Type B pancreatic cell (in vitro differentiated cells): ENCODE data around the gene FAM204A. TPM values are rescaled to one million over a fixed set of nuclear protein-coding genes. Genes with fewer than 3 reads are reported as not detected.

Experiments
- DNase-seq: peaks from one replicate; pipeline ENCODE4 v3.0.0; 2021; ENCODE audit warnings: mixed read lengths; ENCODE audit not compliant: unreplicated experiment; ENCODE audit errors: extremely low spot score
- H3K27ac Mint-ChIP-seq: 2 replicates; pipeline ENCODE4 v1.8.0; 2021; ENCODE audit warnings: mild to moderate bottlenecking, mixed read lengths
- H3K27me3 Mint-ChIP-seq: 2 replicates; pipeline ENCODE4 v1.8.0; 2021; ENCODE audit warnings: mixed read lengths
- H3K36me3 Mint-ChIP-seq: 2 replicates; pipeline ENCODE4 v1.8.0; 2021; ENCODE audit warnings: mixed read lengths
- H3K4me1 Mint-ChIP-seq: one replicate; pipeline ENCODE4 v1.8.0; 2021; ENCODE audit warnings: mixed read lengths; ENCODE audit not compliant: unreplicated experiment
- H3K4me3 Mint-ChIP-seq: 2 replicates; pipeline ENCODE4 v1.8.0; 2021; ENCODE audit warnings: mild to moderate bottlenecking, mixed read lengths
- H3K9me3 Mint-ChIP-seq: 2 replicates; pipeline ENCODE4 v1.8.0; 2021; ENCODE audit warnings: mixed read lengths
- CTCF ChIP-seq: fragments of 200-600 bp; sonication (generic); conservative IDR thresholded peaks from 2 replicates; pipeline ENCODE4 v1.5.0; 2021; ENCODE audit warnings: antibody characterized with exemption, mild to moderate bottlenecking
- total RNA-seq: library from RNA; stranded (reverse); gene quantifications from 2 replicates; pipeline ENCODE4 v1.2.1, GENCODE V29; 2021; ENCODE audit warnings: low replicate concordance

The FAM204A gene
- total RNA-seq, 1 donor from 2014 or later = 58.0 TPM

GRCh38 chr10:118276204-118276603 is 65.9 kb downstream of the FAM204A start:
- Mint-ChIP-seq H3K9me3 (peaks cover 4% of the 10 kb centered on the region), H3K27me3 (peaks cover 19% of the 10 kb centered on the region), H3K4me3 (no peak overlapping the region), H3K36me3 (no peaks in the 10 kb centered on the region), H3K27ac (no peak overlapping the region), H3K4me1 (peaks cover 11% of the 10 kb centered on the region)
- DNase-seq = no peak
- no peak for TF ChIP-seq CTCF

GRCh38 chr10:118273662-118274061 is 68.5 kb downstream of the FAM204A start:
- TF ChIP-seq CTCF = no peak
- H3K27ac Mint-ChIP-seq = no peak overlapping the region

GRCh38 chr10:118272767-118273166 is 69.4 kb downstream of the FAM204A start:
- Mint-ChIP-seq H3K36me3 (no peaks in the 10 kb centered on the region), H3K4me3 (no peak overlapping the region), H3K27me3 (peaks cover 36% of the 10 kb centered on the region), H3K27ac (no peak overlapping the region), H3K4me1 (peaks cover 11% of the 10 kb centered on the region), H3K9me3 (no peaks in the 10 kb centered on the region)
- TF ChIP-seq CTCF = no peak
- DNase-seq = no peak

More at GRCh38 chr10:118273662-118274061, 68.5 kb downstream of the FAM204A start:
- Mint-ChIP-seq H3K9me3 (no peaks in the 10 kb centered on the region), H3K36me3 (no peaks in the 10 kb centered on the region), H3K4me1 (peaks cover 11% of the 10 kb centered on the region), H3K27me3 (peaks cover 30% of the 10 kb centered on the region), H3K4me3 (no peak overlapping the region)
- DNase-seq = no peak

DNA sequence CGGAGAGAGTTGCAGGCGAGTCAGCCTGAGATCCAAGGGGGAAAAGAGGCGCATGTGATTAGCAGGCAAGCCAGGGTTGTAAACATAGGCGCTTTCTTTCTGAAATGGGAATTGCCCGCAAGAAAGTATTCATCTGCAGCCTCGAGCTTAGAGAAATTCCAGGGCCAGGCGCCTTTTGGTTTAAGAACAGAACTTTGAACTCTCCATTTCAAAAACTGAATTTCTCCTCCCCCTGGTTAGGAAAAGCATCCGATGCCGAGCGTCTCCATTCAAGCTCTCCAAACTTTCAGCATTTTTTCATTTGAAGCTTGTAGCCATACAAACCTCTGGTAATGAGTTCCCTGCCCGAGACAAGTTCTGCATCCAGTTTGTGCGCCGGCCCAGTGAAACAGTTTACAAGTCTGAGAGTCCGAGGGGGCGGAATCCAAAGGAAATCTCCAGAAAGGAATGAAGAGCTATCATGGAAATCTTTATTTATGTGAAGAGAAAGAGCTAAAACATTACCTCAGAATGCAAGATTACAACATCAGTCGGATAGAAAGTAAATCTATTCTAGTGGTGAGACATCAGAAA is 69.9 kb downstream of the FAM204A start:
- H3K4me3 Mint-ChIP-seq = peak overlapping the region; percentile 47
- peak overlapping the region; percentile 3 for H3K27ac Mint-ChIP-seq
- TF ChIP-seq CTCF = no peak
- DNase-seq = no peak
- H3K9me3 Mint-ChIP-seq = no peaks in the 10 kb centered on the region
- H3K4me1 Mint-ChIP-seq = peaks cover 11% of the 10 kb centered on the region
- H3K36me3 Mint-ChIP-seq = no peaks in the 10 kb centered on the region
- peaks cover 41% of the 10 kb centered on the region for H3K27me3 Mint-ChIP-seq

GRCh38 chr10:118271671-118272070 is 70.5 kb downstream of the FAM204A start:
- DNase-seq = no peak
- no peaks in the 10 kb centered on the region for H3K9me3 Mint-ChIP-seq
- H3K4me3 Mint-ChIP-seq = peak overlapping the region; percentile 47
- TF ChIP-seq CTCF = no peak
- H3K4me1 Mint-ChIP-seq = peaks cover 11% of the 10 kb centered on the region
- H3K36me3 Mint-ChIP-seq = no peaks in the 10 kb centered on the region
- no peak overlapping the region for H3K27ac Mint-ChIP-seq
- peaks cover 47% of the 10 kb centered on the region for H3K27me3 Mint-ChIP-seq
